GM21529 (cell line): ENCODE results near the gene MEGF11.

Experiments
- ATAC-seq: cut with Tn5 transposase; IDR thresholded peaks from one replicate; pipeline ENCODE4 v1.9.1; 2021; ENCODE audit not compliant: unreplicated experiment

The MEGF11 gene

DNA sequence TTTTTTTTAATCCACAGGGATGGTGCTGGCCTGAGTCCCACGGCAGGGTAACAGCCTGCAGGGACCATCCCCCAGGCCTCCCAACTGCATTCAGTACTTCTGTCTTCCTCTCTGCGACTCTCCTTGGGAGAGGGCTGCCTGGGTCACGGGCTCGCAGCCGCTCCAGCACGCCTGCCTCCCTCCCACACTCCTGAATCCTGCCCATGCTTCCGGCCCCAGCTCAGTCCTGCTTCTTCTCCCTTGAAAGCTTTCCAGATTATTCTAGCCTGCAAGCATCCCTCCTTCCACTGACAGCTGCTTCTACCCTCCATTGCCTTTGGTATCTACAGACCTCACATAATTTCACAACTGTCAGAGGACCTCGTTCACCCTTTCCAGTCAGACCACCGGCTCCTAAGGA lies 32.4 kb downstream of the MEGF11 start:
- no peak for ATAC-seq

DNA sequence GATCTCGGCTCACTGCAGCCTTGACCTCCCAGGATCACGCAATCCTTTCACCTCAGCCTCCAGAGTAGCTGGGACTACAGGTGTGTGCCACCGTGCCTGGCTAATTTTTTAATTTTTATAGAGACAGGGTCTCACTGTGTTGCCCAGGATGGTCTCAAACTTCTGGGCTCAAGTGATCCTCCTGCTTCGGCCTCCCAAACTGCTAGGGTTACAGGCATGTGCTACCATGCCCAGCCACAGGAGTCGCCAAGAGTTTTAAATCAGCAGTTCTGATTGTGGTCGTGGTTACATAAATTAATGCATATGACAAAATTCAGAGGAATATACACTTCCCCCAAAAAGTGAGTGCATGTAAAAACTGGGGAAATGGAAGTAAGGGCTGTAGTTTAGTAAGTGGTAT lies 32.9 kb downstream of the MEGF11 start:
- no peak for ATAC-seq

DNA sequence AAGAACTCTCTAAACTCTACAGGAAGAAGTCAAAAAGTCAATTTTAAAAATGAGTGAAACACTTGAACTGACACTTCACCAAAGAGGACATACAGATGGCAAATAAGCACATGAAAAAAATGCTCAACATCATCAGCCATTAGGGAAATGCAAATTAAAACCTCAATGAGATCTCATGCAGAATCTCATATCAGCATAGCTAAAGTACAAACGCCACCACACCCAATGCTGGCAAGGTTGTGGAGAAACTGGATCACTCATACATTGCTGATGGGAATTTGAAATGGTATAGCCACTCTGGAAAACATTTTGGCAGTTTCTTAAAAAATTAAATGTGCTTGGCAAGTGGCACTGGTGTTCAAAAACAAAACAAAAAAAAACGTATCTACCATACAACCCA lies 34.2 kb downstream of the MEGF11 start:
- ATAC-seq, result no peak

DNA sequence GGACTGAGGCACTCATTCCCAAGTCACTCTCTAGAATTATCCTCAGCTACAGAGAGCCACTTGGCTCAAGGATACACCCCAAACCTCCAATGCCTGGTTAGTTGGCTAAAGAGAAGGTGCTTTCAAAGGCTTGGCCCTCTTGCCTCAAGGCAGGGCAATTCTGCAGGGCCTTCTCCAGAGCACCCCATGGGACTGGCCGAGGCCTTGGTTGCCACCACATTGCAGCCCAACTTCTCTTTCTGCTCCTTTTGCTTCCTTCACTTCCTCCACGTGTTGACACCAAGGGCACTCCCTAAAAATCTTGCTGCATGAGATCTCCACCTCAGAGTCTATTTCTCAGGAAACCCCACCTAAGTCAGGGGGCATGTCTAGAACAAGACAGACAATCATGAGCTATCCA lies 36.7 kb downstream of the MEGF11 start:
- ATAC-seq, result no peak

DNA sequence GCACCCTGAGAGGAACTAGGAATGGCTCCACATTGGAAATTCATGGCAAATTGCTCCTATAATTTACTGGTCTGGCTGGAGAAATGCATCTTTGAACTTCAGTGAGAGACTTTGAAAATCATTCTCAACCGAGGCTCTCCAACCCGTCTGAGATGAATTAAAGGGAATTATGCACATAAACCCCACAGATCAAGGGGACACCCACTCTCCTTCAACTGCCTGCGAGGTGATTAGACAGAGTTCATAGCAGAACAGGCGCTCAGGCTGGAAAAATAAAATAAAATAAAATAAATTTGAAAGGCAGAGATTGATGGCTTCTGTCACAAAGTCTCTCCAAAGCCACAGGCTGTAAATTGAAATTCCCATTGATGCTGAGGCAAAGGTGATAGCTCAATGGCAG lies 37.7 kb downstream of the MEGF11 start:
- ATAC-seq, result no peak

DNA sequence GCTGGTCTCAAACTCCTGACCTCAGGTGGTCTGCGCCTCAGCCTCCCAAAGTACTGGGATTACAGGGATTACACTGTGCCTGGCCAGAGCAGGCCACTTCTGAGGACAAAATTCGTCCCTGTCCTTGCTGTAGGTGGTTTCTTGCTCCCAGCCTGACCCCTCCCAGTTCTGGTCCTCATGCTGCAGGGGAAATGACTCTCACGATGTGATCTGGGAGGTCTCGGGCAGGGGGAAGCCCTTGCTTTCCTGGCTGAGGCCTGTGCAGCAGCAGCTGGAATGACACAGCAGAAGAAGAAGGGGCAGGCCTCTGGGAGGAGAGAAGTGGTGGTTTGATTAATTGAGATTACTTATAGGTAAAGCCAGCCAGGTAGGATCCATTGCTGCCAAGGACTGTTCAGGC lies 39.3 kb downstream of the MEGF11 start:
- no peak for ATAC-seq

DNA sequence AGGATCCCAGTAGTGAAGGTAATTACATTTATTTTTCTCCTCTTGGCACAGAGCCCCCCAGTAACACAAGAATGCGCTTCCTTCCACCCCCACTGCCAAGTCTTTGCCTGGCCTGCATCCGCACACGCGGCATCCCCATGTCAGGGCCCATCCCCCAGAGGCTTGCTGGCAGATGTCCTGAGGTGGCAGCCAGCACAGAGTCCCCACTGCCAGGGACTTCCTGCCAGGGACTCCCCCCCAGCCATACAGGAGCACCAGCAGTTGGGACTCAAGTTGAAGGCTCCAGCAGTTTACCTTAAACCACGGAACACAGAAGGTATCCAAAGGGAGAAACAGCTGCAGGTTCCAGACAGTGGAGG lies 41.0 kb downstream of the MEGF11 start:
- no peak for ATAC-seq

DNA sequence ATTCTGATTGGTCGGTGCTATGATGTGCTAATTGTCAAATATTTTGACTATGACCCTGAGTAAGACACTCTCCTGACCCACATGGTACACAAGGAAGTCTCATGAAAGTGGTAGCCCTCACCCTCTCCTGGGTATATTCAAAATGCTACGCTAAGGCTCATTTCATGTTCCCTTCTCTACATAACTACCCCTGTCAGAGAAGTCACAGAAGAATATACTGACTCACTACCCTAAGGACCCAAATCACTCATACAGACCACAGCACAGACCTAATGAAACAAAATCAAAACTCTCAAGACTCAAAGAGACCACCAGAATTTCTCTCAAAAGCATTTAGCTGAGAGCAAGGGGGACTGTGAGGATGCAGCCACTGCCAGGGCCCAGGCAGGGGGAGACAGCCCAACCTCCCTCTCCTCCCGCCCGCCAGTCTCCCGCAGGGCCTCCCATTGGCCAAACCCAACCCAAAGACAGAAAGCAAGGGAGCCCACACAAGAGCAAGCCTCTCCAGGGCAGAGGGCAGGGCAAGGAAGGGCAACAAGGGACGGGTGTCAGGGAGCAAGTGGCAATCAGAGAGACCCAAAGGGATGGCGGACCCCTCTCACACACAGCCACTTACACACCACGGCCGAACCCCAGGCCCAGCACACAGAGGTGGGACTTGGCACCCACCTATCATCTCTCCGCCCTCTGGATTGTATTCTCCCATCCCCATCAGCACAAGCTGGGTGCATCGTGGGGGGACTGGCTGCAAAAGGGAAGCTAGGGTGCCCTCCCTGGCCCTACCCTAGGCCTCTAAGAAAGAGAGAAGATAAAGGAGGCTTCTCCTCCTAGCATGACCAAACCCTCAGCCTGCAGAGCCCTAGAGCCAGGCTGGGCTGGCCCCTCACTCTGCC lies 41.6 kb downstream of the MEGF11 start:
- ATAC-seq, result no peak

DNA sequence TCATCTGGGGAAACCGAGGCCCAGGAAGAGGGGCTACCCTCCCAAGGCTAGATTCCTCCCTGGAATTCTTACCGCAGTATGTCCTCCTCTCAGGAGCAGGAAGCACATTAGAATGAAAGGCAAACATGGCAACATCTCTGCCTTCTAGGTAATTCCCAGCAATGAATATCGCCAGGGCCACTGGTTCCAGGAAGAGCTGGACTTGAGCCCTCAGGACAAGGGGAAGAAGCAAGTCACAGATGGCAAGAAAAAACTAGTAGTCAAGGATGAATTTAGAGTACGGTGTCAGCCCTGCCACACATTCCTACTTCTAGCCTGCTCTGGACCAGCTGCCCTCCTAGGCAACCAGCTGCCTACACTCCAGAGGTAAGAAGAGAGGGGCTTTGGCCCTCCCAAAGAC lies 42.9 kb downstream of the MEGF11 start:
- ATAC-seq, result no peak

DNA sequence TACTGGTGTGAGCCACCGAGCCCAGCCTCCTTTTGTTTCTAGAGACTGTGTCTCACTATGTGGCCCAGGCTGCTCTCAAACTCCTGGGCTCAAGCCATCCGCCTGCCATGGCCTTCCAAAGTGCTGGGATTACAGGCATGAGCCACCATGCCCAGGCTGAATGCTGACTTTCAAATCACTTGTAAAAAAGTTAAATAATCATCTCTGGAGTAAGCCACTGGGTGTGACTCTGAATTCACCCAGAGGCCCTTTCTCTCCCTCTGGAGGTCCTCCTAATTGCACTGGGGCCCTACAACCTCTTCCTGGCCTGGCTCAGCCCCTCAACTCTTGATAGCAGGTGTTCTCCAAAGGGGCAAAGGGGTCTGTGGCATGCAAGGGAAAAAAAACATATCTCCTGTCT lies 54.8 kb downstream of the MEGF11 start:
- ATAC-seq, result no peak

DNA sequence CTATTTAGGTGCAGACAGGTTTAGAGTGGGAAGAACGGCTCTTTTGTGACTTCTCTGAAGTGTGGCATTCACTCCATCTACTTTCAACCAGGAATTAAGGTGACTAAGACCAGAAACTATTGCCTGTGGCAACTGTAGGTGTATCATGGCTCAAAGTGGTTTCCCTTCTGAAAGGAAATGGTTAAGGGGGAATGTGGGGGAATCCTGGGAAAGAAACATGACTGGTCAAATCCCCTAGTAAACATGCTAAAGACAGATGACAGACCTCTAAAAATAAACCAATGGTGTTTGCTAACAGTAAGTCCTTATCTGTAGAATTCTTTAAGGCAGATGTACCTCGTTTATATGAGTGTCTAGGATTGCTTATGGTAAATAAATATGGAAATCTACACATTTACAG lies 56.9 kb downstream of the MEGF11 start:
- ATAC-seq, result no peak

DNA sequence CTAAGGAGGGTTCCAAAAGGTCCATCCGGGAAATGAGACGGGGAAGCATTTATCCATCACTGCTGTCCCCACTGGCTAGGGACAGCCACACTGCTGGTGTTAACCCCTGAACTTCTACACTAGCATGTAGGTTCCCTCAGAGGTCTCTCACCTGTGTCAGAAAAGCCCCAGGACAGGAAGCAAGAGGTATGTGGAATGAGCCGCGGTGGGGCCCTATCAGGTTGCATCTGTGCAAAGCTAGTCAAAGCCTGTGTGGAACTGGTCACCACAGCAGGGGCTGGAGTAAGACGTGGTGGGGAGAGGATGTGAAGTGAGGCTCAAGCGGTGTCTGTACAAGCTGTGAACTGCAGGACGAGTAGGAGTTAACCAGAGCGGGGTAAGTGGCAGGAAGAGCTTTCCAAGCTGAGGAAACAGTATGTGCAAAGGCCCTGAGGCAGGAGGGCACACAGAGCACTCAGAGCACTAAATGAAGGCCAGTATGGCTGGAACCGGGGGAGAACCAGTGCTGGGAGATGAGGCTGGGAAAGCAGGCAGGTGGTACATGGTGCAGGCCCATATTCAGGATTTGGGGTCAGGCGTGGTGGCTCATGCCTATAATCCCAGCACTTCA lies 57.8 kb downstream of the MEGF11 start:
- no peak for ATAC-seq

DNA sequence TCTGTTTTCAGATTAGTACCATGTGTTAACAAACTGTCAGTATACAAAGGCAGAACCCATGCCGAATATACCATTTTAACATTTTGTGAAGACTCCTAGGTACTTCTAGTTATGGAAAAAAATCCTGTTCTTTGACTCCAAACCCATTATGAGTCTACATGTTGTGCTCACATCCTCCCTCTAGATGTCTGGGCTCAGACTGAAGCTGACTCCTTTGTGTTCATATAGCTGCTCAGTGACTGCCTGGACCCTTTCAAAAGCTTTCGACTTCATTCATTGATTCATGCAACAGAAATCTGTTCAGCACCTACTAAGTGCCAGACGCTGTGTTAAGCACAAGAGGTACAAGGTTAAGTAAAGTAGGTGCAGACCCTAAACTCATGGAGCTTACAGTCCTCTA lies 60.5 kb downstream of the MEGF11 start:
- no peak for ATAC-seq

DNA sequence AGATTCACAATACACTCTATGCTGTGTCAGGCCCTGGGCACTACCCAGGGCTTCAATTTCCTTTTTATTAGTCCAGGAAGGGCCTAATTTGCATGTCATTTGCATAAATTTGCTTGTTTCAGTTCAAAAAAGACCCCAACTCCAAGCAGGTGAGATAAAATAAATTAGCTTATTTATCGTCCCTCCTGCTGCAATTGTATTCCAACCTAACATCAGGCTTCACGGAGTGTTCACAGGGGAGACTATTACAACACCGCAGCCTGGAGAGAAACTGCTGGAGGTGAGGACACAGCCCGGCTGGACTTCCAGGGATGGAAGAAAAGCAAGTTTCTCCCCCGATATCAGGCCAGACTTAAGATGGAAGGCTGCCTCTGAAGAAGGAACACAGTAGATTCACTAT lies 62.8 kb downstream of the MEGF11 start:
- no peak for ATAC-seq

DNA sequence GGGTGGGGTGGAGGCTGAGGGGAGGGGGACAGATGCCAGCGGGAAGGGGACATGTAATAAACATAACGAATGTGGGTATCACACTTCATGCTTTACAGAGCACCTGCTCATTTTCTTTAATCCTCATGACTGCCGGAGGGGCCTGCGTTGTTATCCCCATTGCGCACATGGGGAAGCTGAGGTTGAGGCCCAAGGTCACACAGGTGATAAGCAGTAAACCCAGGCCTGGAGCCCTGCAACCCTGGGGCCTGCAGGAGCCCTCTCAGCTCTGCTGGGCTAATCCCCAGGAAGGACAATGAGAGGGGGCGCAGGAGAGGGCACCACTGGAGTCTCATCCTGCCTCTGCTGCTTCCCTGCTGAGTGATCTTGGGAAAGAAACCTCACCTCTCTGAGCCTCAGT lies 64.3 kb downstream of the MEGF11 start:
- no peak for ATAC-seq

DNA sequence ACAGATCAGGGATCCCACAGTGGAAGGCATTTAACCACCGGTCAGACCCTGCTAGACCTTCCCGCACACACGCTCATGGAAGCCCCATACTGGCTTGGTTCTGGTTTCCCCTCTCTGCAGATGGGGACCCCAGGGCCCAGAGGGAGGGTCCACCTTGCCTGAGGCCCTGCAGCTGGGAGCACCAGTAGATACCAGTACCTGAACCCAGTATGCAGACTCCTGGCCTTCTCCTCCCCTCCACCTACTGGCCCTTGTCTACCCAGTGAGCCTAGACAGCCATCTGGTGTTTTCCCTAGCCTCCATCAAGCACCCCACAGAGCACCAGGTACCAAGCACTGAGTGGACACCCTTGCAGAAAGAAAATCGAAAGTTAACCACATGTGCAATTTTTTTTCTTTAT lies 65.1 kb downstream of the MEGF11 start:
- ATAC-seq, result no peak

DNA sequence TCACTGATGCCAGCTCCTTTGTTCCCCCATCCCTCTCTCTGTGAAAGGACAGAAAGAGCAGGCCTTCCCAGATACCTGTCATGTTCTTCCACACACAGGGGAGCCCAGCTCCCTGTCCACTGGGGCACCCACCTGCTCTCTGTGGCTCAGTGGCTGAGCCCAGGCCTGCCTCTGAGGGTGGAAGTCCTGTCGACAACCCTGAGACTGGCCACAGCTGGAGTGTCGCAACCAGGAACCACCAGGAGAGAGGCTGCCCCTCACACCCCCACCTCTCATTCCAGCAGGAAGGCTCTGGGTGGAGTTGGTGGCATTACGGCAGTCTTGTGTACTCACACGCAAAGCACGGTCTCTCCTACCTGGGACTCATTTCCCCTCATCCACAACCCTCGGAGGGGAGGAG lies 66.3 kb downstream of the MEGF11 start:
- ATAC-seq, result no peak

DNA sequence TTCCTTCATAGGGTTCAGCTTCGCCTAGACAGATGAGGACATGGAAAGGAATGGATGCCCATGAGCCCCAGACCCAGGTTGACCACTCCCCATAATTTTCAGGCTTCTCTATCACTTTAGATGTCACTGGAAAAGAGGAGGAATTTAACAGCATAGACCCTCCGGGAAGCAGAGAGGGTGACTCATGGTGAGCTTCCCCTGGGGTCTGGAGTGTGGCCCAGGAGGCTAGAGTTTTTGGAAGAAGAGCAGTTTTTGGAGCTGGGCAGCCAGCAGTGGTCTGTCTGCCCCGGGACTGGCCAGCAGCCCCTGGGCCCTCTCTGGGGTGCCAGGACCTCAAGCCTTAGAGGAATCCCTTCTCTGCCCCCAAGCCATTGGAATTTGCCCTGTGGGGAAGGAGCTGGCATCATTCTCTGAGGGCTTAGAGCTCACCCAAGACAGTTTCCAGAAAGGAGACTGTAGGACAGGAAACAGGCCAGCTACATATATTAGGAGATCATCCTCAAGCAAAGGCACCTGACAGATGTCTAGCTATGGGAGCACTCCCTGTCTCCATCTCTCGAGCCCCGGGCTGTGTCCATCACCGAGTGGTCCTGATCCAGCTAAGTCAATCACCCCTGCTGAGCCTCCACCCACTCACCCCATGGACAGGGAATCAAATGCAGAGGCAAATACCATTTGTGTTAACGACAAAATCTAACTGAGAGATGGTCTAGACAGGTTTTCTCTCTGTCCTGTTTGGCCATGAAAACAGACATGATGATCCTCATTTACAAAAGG lies 67.3 kb downstream of the MEGF11 start:
- ATAC-seq, result no peak

DNA sequence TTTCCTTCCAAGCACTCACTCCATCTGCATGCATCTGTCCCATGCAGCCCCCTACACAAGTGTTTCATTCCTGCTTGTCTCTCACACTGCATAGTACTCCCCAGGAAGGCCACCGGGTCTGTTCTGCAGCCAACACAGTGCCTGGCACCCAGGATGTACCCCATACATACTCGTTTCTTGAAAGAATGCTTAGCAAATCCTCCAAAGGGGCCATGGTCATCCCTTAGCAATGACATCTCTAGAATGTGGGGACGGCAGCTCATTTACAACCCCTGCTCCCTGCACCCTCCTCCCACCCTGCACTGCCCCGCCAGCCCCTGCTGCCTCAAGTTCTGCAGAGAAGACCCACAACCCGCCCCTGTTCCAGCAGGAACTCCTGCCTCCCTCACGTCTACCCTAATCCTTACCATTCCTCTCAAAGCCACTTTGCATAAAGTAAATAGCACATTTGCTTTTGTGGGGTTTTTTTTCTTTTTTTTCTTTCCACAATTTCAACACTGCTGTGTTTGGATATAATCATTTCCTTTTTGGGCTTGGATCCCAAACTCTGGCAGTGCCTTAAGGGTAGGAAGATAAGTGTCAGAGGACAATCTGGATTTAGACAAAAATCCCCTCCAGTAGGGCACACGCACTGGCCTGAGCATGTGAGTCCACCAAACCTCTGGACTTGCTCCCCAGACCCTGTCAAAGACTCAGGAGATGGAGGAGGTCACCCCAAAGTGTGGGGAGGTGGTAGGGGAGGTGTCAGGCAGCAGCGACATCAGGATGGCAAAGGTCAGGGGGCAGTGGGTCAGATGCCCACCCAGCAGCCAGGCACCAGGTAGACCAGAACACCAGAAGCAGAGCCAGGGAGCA lies 68.4 kb downstream of the MEGF11 start:
- no peak for ATAC-seq

DNA sequence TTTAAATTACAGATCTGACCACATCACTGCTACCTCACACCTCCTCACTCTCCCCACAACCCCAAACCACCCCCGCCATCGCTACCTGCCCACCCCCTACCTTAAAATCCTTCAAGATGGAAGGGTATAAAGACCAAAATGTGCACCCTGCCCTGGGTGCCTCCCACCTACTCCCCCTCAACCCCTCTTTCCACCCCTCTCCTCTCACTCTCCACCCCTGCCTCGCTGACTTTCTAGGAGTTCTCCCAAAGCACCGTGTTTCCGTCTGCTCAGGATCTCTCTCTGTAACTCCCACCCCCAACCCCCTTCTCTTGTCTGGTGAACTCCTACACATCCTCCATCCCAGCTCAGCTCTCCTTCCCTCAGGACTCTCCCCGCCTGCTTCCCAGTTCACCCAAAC lies 69.1 kb downstream of the MEGF11 start:
- no peak for ATAC-seq

DNA sequence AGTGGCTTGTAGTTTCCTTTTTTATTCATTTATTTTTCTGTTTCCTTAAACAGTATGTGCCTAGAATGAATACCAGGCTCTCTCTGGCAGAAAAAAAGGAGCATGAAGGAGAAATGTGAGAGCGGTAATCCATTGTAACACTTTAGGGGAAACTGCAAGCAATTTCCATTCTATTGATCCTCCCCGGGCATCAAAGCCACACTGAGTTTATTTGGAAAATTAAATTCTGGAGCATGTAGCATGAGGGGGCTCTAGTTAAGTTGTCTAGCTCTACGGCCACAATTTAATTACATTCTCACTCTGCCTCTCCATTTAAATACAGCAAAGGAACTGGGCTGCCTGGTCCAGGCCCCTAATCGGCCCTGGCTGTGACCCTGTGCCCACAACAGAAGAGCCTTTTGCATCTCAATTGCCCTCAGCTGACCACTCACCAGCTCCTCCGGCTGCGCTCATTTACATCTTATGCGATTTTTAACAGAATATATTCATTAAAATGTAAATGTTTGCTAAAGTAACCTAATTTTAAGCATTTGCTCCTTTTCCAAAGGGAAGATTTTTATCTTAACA lies 72.9 kb downstream of the MEGF11 start:
- no peak for ATAC-seq
